Glutamatergic neuron (in vitro differentiated cells): ENCODE results near the gene CLEC4F. TPM values are rescaled to one million over a fixed set of nuclear protein-coding genes. Genes with fewer than 3 reads are reported as not detected.
A peak's percentile ranks its signal among the peaks of the same experiment; 100 is the strongest.

ENCODE experiments used
- DNase-seq: peaks from one replicate; pipeline ENCODE4 v3.0.0; 2022
- H3K27ac Mint-ChIP-seq: one replicate; pipeline ENCODE4 v1.8.0; 2020; ENCODE audit warnings: mild to moderate bottlenecking, mixed read lengths, inconsistent platforms; ENCODE audit not compliant: unreplicated experiment
- H3K27me3 Mint-ChIP-seq: one replicate; pipeline ENCODE4 v1.8.0; 2020; ENCODE audit warnings: mild to moderate bottlenecking, moderate library complexity, mixed read lengths, inconsistent platforms; ENCODE audit not compliant: unreplicated experiment
- H3K36me3 Mint-ChIP-seq: one replicate; pipeline ENCODE4 v1.8.0; 2020; ENCODE audit warnings: mild to moderate bottlenecking, mixed read lengths, inconsistent platforms; ENCODE audit not compliant: unreplicated experiment
- H3K4me1 Mint-ChIP-seq: one replicate; pipeline ENCODE4 v1.8.0; 2020; ENCODE audit warnings: mild to moderate bottlenecking, low read depth, mixed read lengths, inconsistent platforms; ENCODE audit not compliant: unreplicated experiment
- H3K4me3 Mint-ChIP-seq: one replicate; pipeline ENCODE4 v1.8.0; 2020; ENCODE audit warnings: mild to moderate bottlenecking, mixed read lengths, inconsistent platforms; ENCODE audit not compliant: unreplicated experiment
- H3K9me3 Mint-ChIP-seq: one replicate; pipeline ENCODE4 v1.8.0; 2020; ENCODE audit warnings: mild to moderate bottlenecking, moderate library complexity, mixed read lengths, inconsistent platforms; ENCODE audit not compliant: unreplicated experiment
- total RNA-seq: library from RNA; stranded (reverse); fragmentation: NEBNext Ultra II Directional; extraction: Animal tissue kit (Norgen Biotek cat#: 25700); gene quantifications from one replicate; pipeline ENCODE4 v1.2.1, GENCODE V29; 2021; ENCODE audit not compliant: unreplicated experiment
- TF ChIP-seq, protein P1 (sequence below): fragments of 200-600 bp; sonication (generic); IDR thresholded peaks from one replicate; pipeline ENCODE4 v1.5.0; 2021; ENCODE audit not compliant: partially characterized antibody, unreplicated experiment

CLEC4F gene
- total RNA-seq, 1 donor from 2014 or later: 0.66 TPM

DNA sequence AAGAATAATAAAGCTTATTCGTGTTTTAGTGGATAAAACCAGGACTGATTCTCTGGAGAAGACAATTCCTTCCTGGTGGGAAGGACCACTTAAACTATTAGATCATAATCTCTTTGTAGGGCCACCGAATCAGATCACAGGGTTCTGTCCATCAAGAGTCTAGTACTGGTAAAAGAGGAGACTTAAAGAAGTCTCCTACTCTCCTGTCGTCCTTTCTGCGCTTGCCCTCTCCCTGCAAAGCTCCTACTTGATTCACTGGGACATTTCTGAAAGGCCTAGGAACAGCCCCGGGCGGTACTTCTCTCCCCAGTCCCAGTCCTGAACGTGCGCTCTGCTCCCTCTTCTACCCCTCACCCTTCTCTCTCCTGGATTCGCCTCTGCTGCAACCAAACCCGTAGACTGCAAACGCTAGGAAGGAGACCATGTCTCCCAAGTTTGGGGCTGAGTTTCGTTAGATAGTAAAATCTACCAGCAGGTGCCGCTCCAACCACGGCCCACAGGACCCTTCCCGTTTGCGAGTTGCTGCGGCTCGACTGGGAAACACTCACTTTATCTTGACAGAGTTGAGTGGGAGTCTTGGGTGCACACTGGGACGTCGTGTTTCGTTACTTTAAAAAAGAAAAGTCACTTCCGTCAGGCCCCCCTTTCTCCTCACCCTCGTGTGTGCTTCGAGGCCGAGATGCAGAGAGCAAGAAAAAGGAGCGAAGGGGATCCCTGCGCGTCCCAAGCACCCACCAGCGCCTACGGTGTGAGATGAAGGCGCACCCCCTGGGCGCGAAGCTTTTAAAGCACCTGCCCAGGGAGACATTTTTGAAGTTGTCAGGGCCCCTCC, 30.9 kb downstream of the CLEC4F start:
- Mint-ChIP-seq H3K27me3 (peaks cover 20% of the 10 kb centered on the region), H3K9me3 (peaks cover 9% of the 10 kb centered on the region)

DNA sequence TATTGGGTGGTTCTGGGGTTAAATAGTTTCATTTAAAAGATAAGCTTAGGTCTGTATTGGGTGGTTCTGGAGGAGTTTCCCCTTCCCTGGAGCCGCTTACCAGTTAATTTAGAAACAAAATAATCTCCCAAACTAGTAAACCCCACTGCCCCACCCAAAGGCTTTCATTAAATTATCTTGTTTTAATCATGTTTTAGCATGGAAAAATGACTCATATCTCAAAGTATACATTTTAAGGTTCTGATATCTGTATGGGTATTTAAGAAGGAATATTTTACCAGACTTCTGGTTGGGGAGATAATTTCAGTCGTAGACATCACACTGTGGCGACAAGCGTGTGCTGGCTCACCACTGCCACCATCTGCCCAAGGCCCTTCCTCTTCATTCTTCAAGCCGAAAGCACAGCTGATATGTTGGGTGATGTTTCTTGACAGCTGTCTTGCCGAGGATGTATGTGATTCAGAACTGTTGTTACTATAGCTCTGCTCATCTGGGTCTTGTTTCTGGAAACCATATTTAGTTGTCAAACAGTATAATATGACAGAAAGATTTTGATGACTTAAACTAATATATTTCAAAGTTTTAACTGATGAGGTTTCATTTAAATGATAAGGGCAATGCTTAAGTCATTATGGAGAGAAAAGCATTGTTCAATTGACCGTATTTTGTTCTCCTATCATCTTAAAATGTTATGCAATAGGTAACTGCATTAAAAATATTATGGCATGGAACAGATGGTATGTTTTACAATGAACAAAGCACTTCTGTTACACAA, 35.1 kb downstream of the CLEC4F start:
- peak; percentile 57 for DNase-seq
- TF ChIP-seq, protein P1, sequence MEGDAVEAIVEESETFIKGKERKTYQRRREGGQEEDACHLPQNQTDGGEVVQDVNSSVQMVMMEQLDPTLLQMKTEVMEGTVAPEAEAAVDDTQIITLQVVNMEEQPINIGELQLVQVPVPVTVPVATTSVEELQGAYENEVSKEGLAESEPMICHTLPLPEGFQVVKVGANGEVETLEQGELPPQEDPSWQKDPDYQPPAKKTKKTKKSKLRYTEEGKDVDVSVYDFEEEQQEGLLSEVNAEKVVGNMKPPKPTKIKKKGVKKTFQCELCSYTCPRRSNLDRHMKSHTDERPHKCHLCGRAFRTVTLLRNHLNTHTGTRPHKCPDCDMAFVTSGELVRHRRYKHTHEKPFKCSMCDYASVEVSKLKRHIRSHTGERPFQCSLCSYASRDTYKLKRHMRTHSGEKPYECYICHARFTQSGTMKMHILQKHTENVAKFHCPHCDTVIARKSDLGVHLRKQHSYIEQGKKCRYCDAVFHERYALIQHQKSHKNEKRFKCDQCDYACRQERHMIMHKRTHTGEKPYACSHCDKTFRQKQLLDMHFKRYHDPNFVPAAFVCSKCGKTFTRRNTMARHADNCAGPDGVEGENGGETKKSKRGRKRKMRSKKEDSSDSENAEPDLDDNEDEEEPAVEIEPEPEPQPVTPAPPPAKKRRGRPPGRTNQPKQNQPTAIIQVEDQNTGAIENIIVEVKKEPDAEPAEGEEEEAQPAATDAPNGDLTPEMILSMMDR: no peak
- no peaks in the 10 kb centered on the region for H3K36me3 Mint-ChIP-seq
- H3K4me1 Mint-ChIP-seq: peaks cover 12% of the 10 kb centered on the region
- peaks cover 8% of the 10 kb centered on the region for H3K27me3 Mint-ChIP-seq
- H3K9me3 Mint-ChIP-seq: peaks cover 9% of the 10 kb centered on the region
- peak overlapping the region; percentile 68 for H3K27ac Mint-ChIP-seq
- H3K4me3 Mint-ChIP-seq: no peak overlapping the region

More for the DNA sequence above, 30.9 kb downstream of the CLEC4F start:
- Mint-ChIP-seq H3K36me3 (no peaks in the 10 kb centered on the region), H3K4me1 (peaks cover 12% of the 10 kb centered on the region), H3K4me3 (peak overlapping the region; percentile 87), H3K27ac (no peak overlapping the region)
- TF ChIP-seq, protein P1: peak; percentile 53
- DNase-seq: peak; percentile 79

DNA sequence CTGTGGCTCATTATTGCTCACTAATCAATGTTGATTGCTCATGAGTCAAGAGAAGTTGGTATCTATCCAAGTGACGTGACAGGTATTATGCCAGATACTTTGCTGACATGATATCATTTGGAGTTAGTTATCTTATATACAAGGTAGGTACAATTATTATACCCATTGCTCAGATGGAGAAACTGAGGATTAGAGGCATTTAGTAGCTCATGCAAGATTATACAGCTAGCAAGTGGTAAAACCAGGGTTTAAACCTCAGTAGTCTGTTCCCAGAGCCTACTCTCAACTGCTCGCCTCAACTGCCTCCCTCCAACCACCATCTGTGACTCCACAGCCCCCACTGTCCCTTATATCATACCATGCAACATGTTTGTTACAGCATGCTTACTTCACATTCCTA, 36.1 kb downstream of the CLEC4F start:
- no peak for DNase-seq

DNA sequence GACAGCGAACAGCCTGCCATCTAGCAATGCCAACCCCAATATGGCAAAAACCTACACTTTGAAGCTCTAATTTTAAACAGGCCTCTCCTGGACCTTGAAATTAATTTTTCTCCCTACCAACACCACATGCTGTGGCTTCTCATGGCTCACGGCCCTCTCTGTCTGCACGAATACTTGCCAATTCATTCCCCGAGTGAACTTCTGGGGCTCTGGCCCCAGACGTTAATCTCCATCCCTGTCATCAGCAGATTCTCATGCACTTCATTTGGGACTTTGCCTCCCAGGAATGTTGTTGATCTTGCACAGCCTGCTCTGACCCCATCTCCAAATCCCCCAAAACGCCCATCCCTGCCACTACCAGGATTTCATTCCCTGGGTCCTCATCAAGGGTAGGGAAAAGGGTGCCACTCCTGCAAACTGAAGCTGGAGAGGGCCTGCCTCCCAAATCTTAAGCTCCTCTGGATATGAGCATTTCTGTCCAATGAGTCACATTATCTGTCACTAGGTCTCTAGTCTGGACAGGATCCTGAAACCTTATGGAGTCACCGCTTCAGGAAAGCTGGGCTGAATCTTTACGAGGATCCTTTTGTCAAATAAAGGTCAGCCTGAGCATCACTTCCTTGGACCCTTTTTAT, 40.4 kb downstream of the CLEC4F start:
- no peaks in the 10 kb centered on the region for H3K4me1 Mint-ChIP-seq
- no peak overlapping the region for H3K27ac Mint-ChIP-seq
- peaks cover 4% of the 10 kb centered on the region for H3K9me3 Mint-ChIP-seq
- H3K4me3 Mint-ChIP-seq: no peak overlapping the region
- peaks cover 3% of the 10 kb centered on the region for H3K27me3 Mint-ChIP-seq
- TF ChIP-seq, protein P1: no peak
- no peak for DNase-seq
- H3K36me3 Mint-ChIP-seq: no peaks in the 10 kb centered on the region

More for the DNA sequence above, 36.1 kb downstream of the CLEC4F start:
- Mint-ChIP-seq H3K36me3 (no peaks in the 10 kb centered on the region), H3K27ac (no peak overlapping the region), H3K27me3 (peaks cover 5% of the 10 kb centered on the region), H3K4me3 (no peak overlapping the region), H3K4me1 (peaks cover 12% of the 10 kb centered on the region), H3K9me3 (peaks cover 12% of the 10 kb centered on the region)
- TF ChIP-seq, protein P1: no peak
